ENCODE results near the gene PTPN7. TPM values are rescaled to one million over a fixed set of nuclear protein-coding genes. Genes with fewer than 3 reads are reported as not detected.
"Not testable (repeated sequence)": the region's sequence is repeated elsewhere in the genome, so short reads cannot be mapped to it uniquely, and the experiment has no call there.

Gene PTPN7
- 0.10 TPM for polyA plus RNA-seq (2013, experiment 1 of 2; ENCODE audit: insufficient read length)
- polyA plus RNA-seq (2013, experiment 2 of 2; ENCODE audit: insufficient read length), result not detected

DNA sequence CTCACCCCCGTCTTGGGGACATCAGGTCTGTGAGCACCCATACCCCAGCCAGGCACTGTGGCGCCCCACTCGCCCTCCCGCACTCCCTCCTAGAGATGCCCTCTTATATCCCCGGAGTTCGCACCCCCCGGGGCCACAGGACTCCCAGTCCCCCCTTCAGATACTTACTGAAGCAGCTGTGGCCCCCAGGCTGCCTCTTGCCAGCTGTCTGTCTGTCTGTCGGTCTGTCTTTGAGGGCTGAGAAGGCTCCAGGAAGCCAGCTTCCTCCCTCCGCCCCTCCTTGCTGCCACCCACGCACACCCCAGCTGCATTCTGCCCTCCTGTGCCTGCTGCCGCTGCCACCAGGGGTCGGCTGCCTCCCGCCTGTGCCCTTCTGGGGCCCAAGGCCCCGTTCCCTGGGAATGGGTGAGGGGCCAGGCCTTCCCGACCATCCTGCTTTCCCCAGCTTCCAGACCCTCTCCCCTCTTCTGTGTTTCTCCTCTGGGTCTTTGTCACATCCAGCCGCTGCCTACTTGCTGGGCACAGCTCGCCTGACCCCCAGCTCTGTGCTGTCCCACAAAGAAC, at the start of gene PTPN7:
PTPN7 (minus strand) TSS at position 226 of the 564 bp plus-strand sequence. CDS start 1,200 bp downstream, outside the sequence.
- no peak for DNase-seq

DNA sequence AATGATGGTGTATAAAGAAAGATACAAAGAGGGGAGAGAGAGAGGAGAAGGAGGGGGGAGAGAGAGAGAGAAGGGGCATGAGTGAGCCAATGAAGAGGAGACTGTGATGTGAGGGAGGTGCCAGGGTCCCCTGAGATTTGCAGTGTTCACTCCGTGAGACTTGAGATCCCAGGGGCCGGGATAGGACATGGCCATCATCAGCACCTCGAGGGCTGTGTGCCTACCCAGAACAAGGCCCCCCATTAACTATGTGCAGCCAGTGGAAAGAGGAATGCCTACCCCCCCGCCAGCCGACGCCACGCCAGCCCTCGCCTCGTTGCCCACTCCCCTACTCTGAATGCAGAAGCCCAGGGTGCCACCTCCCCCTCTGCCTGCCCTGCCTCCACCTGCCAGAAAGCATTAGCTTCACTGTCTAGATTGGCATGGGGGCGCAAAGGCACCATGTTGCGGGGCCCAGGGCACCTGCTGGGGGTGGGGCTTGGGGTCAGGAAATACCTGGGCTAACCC, 48.0 kb upstream of the PTPN7 start:
- DNase-seq, result no peak

DNA sequence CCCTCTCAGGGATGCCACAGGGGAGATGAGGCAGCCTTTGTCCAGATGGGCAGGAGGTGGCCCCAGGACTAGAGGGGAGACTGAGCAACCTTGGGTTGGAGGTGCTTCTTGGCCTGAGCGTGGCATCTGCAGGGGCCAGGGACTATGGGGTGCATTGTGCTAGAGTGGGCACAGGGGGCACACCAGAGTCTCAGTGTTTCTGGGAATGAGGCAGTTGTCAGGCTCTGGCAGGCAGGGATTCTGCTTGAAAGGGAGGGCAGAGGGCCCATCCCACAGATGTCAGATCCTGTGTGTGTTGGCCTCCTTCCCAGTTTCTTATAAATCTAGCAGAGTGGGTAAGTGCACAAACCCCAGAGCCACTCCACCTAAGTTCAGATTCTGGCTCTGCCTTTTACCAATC, 46.9 kb upstream of the PTPN7 start:
- peak; percentile 78 for DNase-seq

DNA sequence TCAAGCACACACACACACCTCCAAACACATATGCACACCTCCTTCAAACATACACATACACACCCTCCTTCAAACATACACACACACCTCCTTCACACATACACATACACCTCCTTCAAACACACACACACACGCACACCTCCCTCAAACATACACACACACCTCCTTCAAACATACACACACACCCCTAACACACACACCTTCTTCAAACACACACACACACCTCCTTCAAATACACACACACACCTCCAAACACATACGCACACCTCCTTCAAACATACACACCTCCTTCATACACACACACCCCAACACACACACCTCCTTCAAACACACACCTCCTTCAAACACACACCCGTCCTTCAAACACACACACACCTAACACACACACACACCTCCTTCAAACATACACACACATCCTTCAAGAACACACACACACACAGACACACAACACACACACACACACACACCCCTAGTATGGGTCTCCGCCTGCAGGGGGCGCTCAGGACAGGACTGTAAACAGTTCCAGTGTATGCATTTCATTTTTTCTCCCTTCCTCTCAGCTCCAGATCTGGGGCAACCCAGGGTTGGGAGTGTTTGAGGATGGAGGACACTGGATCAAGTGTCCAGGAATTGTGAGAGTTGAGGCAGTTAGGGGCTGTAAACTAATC, 45.3 kb upstream of the PTPN7 start:
- no peak for DNase-seq

GRCh38 chr1:202204065-202204464, 43.7 kb upstream of the PTPN7 start:
- DNase-seq, result no peak

DNA sequence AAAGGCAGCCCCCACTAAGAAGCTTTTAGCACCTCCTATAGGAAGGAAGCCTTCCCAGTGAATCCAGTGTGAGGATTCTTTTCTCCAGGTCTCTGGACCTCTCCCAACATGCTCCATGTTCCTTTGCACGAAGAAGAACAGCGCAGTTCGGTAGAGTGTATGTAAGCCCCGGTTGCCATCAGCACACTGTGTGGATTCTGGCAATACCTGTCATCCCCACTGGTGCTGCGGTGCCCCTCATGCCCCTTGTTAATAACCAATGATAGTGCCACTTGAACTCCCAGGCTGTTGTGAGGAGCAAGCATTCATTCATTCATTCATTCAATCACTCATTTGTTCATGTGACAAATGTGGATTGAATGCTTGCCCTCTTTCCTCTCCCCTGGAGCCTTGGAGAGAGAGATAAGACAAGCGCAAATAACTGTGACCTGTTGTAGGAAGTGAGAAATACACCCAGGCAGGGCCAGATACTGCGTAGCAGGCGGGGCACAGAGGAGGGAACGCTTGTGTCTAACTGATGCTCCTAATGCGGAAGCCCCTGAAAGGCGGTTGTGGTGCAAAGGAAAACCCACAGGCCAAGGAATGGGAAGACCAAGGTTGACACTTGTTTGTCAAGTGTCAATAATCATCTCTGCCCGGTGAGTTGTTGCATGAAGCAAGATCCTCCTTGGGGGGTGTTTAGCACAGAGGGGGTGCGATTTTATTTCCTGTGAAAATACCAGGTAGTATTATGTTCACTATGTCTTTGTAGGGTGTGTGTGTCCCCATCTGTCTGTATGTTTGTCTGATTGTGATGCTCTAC, 43.0 kb upstream of the PTPN7 start:
- DNase-seq, result no peak

DNA sequence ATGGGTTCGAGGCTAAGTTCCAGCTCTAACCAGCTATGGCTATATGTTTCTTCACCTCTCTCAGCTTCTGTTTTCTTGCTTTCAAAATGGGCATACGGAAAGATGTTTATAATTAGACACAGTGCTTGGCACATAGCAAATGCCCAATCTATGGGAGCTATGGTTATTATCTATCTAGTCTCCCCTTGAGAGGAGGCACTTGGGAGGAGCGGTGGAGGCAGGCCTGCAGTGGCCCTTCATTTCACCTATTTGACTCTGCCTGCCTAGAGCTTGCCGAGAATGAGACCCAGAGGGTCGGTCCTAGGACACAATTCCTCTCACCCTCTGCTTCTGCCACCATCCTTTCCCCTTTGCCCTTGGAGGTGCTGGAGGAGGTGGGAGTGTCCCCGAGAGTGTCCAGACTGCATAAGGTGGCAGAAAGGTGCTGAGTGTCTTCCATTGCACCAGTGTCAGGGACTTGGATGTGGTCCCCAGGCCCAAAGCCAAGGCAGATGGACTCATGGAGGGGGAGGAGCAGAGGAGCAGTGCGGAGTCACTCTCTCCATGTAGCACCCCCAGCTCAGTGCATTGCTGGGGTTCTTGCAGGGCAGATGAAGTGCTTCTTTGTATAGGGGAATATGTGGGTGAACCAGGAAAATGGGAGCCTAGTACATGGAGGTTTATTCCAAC, 42.2 kb upstream of the PTPN7 start:
- no peak for DNase-seq

GRCh38 chr1:202201971-202202370, 41.6 kb upstream of the PTPN7 start:
- DNase-seq, result no peak

- no peak for DNase-seq
Observed at GRCh38 chr1:202201266-202201665, 40.9 kb upstream of the PTPN7 start.

- no peak for DNase-seq
Observed at GRCh38 chr1:202200669-202201068, 40.3 kb upstream of the PTPN7 start.

- peak; percentile 47 for DNase-seq
Observed at GRCh38 chr1:202200112-202200548, 39.7 kb upstream of the PTPN7 start.

GRCh38 chr1:202199040-202199889, 38.9 kb upstream of the PTPN7 start:
- no peak for DNase-seq

- DNase-seq, result no peak
Observed at GRCh38 chr1:202198366-202198724, 37.9 kb upstream of the PTPN7 start.

- DNase-seq, result no peak
Observed at GRCh38 chr1:202197653-202198365, 37.4 kb upstream of the PTPN7 start.

GRCh38 chr1:202194328-202194648, 33.9 kb upstream of the PTPN7 start:
- DNase-seq, result no peak

- peak; percentile 10 for DNase-seq
Observed at GRCh38 chr1:202193614-202194327, 33.4 kb upstream of the PTPN7 start, which contains the start of gene LGR6. LGR6 (plus strand) TSS chr1:202193799; CDS start chr1:202193990, 191 bp downstream.

DNA sequence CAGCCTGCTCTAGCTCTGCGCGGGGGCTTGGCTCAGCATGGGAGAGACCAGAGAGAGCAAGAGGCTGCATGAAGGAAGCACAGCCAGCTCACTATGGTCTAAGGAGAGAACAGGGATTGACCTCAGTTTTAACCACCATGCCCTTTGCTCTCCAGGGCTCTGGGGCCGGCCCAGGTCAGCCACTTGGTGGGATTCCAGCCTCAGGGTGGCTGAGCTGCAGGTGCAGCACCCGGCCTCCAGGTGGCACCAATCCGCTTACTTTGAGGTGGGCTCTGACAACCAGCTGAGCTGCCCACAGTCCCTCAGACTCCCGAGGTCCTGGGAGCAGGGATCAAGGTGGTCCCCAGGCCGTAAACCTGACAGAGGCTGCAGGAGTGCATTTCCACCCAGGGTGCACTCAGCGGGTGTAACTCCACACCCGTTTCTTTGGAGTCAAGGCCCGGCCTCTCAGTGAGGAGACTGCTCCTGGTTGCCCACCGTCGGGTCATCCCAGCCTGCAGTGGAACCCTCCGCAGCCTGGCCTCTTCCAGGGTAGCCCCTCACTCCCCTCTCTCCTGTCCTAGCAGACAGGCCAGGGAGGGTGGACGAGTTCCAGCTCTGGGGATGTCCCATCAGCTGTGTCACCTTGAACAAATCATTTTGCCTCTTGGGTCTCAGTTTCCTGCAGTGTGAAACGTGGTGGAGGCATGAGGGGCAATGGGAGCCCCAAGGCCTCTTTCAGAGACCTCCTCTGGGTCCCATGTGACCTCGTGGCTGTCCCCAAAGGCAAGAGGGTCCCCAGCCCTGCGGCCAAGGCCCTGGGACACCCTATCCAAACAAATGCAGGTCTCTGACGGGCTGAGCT, 32.6 kb upstream of the PTPN7 start:
- DNase-seq, result peak; percentile 44

GRCh38 chr1:202191391-202191790, 31.0 kb upstream of the PTPN7 start:
- DNase-seq, result not testable (repeated sequence)

- DNase-seq, result peak; percentile 11
Observed at GRCh38 chr1:202189918-202190715, 29.7 kb upstream of the PTPN7 start.

Measured in fibroblast of skin of back (primary cell).